K562 (cell line): ENCODE data around the gene KRT6C. TPM values are rescaled to one million over a fixed set of nuclear protein-coding genes. Genes with fewer than 3 reads are reported as not detected.

Experiments
- ATAC-seq: fragments of 200-7000 bp; cut with Tn5 transposase; 3 replicates; pipeline ENCODE4 v1.9.1; 2020; ENCODE audit warnings: moderate library complexity
- BruUV-seq: library from RNA; stranded (reverse); fragments of 400-500 nt; replicated peaks from 2 replicates; lab custom pipeline; 2021; lab: Mats Ljungman, UMichigan
- CTCF ChIA-PET: fragments of 300-600 bp; formaldehyde crosslinking; extraction: SDS; loops from one replicate; lab custom pipeline; 2021; ENCODE audit warnings: low intra/inter-chr PET ratio; lab: Yijun Ruan, JAX
- POLR2A ChIA-PET: fragments of 300-600, 350-650 bp; sonication (Branson Sonifier 250); formaldehyde crosslinking; extraction: SDS; loops from one replicate; lab custom pipeline; 2021; ENCODE audit warnings: antibody characterized with exemption, inconsistent platforms; lab: Yijun Ruan, JAX
- DNase-seq, 4 experiments: peaks; one replicate each; pipeline versions ENCODE4 v3.0.0 to v3.0.0-alpha.2; 2011 to 2018; ENCODE audit warnings: low spot score in 3 of 4, mixed read lengths in 3 of 4; ENCODE audit errors: extremely low read depth in 1 of 4
- FAIRE-seq: peaks from 2 replicates; lab custom pipeline; 2011; peaks lifted over from hg19 to GRCh38; lab: Jason Lieb, UNC
- H2AFZ ChIP-seq: 2 replicates; pipeline ENCODE4 v1.6.0; 2011; ENCODE audit warnings: low read depth, low read length, control low read depth, inconsistent platforms
- H3K27ac ChIP-seq: fragments of 200-600 bp; 3 replicates; pipeline ENCODE4 v1.8.0; 2011; ENCODE audit warnings: low read depth, mild to moderate bottlenecking, control low read depth, inconsistent platforms, low read length, moderate library complexity, mixed read lengths; ENCODE audit errors: extremely low read depth
- H3K27me3 ChIP-seq, 2 experiments: fragments of 300-600 bp in 1 of 2; 2 replicates in 1 of 2; 3 replicates in 1 of 2; pipeline versions ENCODE4 v1.6.0 to v1.8.0; 2011; ENCODE audit warnings: inconsistent platforms in 2 of 2, low read length in 2 of 2, mild to moderate bottlenecking in 1 of 2, mixed read lengths in 1 of 2, moderate library complexity in 1 of 2; ENCODE audit not compliant: control insufficient read depth in 2 of 2, insufficient read depth in 2 of 2
- H3K36me3 ChIP-seq: fragments of 300-600 bp; 3 replicates; pipeline ENCODE4 v1.8.0; 2011; ENCODE audit warnings: mild to moderate bottlenecking, low read length, inconsistent platforms; ENCODE audit not compliant: control insufficient read depth, insufficient read depth
- H3K4me1 ChIP-seq, 2 experiments: fragments of 200-600 bp in 1 of 2; replicated peaks in 1 of 2; 2 replicates in 1 of 2; 3 replicates in 1 of 2; pipeline versions ENCODE4 v1.5.1 to v1.8.0; 2011; ENCODE audit warnings: inconsistent platforms in 2 of 2, low read length in 2 of 2, mild to moderate bottlenecking in 1 of 2, mixed read lengths in 1 of 2, moderate library complexity in 1 of 2; ENCODE audit not compliant: control insufficient read depth in 2 of 2, insufficient read depth in 2 of 2
- H3K4me2 ChIP-seq: 2 replicates; pipeline ENCODE4 v1.6.1; 2011; ENCODE audit warnings: low read length, control low read depth, inconsistent platforms, mixed read lengths; ENCODE audit not compliant: insufficient read depth
- H3K4me3 ChIP-seq: fragments of 200-600 bp; sonication (generic), shearing (Covaris generic); 2 replicates; pipeline ENCODE4 v1.5.1; 2016; ENCODE audit warnings: control low read depth, inconsistent platforms
- H3K79me2 ChIP-seq: fragments of 200-600 bp; 3 replicates; pipeline ENCODE4 v1.8.0; 2011; ENCODE audit warnings: low read length, inconsistent platforms; ENCODE audit not compliant: control insufficient read depth, insufficient read depth
- H3K9ac ChIP-seq, 2 experiments: 2 replicates each; pipeline versions ENCODE4 v1.6.0 to v1.6.1; 2011; ENCODE audit warnings: low read depth in 2 of 2, low read length in 2 of 2, control low read depth in 1 of 2, inconsistent platforms in 1 of 2, mild to moderate bottlenecking in 1 of 2, mixed read lengths in 1 of 2; ENCODE audit not compliant: insufficient read depth in 1 of 2
- H3K9me1 ChIP-seq: one replicate; pipeline ENCODE4 v1.6.0; 2011; ENCODE audit warnings: inconsistent platforms, mild to moderate bottlenecking, low read length, moderate library complexity; ENCODE audit not compliant: control insufficient read depth, insufficient read depth
- H3K9me3 ChIP-seq: replicated peaks from 2 replicates; pipeline ENCODE4 v1.5.1; 2011; ENCODE audit warnings: low read depth, low read length, inconsistent platforms; ENCODE audit not compliant: control insufficient read depth, insufficient read depth
- H4K20me1 ChIP-seq: replicated peaks from 2 replicates; pipeline ENCODE4 v1.6.1; 2011; ENCODE audit warnings: low read length, inconsistent platforms, mixed read lengths; ENCODE audit not compliant: control insufficient read depth, insufficient read depth
- ADNP ChIP-seq: fragments of 200-800 bp; sonication (Bioruptor generic); IDR thresholded peaks from 2 replicates; pipeline ENCODE4 v1.6.1; 2016; ENCODE audit warnings: missing genetic modification characterization, missing compliant biosample characterization
- BRF1 ChIP-seq: IDR thresholded peaks from 3 replicates; pipeline ENCODE4 v1.6.1; 2011; ENCODE audit warnings: borderline replicate concordance, mild to moderate bottlenecking; ENCODE audit not compliant: insufficient read length; ENCODE audit errors: extremely low read depth
- FOXJ2 ChIP-seq: fragments of 200-800 bp; sonication (Bioruptor generic); IDR thresholded peaks from 2 replicates; pipeline ENCODE4 v1.6.1; 2016; ENCODE audit warnings: missing genetic modification characterization, missing compliant biosample characterization
- GTF2F1 ChIP-seq: IDR thresholded peaks from 2 replicates; pipeline ENCODE4 v1.6.1; 2011; ENCODE audit warnings: low read depth, low read length, improper control_type of control experiment
- JUN ChIP-seq, 2 experiments: sonication (generic) in 1 of 2; formaldehyde crosslinking in 1 of 2; IDR thresholded peaks; 2 replicates each; pipeline versions ENCODE4 v1.6.1 to v1.8.0; 2012 to 2022; ENCODE audit warnings: borderline replicate concordance in 2 of 2, mild to moderate bottlenecking in 2 of 2, improper control_type of control experiment in 1 of 2, low read depth in 1 of 2, low read length in 1 of 2, missing genetic modification reagents in 1 of 2
- KLF6 ChIP-seq: fragments of 250-450 bp; sonication (Bioruptor Pico); IDR thresholded peaks from 2 replicates; pipeline ENCODE4 v1.4.0; 2020; ENCODE audit warnings: mild to moderate bottlenecking, moderate library complexity, borderline replicate concordance
- NFATC3 ChIP-seq: fragments of 450-650 bp; IDR thresholded peaks from 2 replicates; pipeline ENCODE4 v1.6.1; 2017; ENCODE audit warnings: mild to moderate bottlenecking
- PPARD ChIP-seq: fragments of 250-450 bp; sonication (Bioruptor Pico); IDR thresholded peaks from 2 replicates; pipeline ENCODE4 v1.8.0; 2022; ENCODE audit warnings: inconsistent platforms, mild to moderate bottlenecking, moderate library complexity
- SMAD2 ChIP-seq: fragments of 150-350 bp; IDR thresholded peaks from 2 replicates; pipeline ENCODE4 v1.6.1; 2014; ENCODE audit warnings: low read depth, mild to moderate bottlenecking, low read length
- TCF3 ChIP-seq: sonication (generic); formaldehyde crosslinking; IDR thresholded peaks from 2 replicates; pipeline ENCODE4 v1.4.0; 2020; ENCODE audit warnings: mild to moderate bottlenecking, missing genetic modification reagents
- ZNF197 ChIP-seq: fragments of 200-800 bp; sonication (Bioruptor generic); IDR thresholded peaks from 2 replicates; pipeline ENCODE4 v1.6.1; 2016; ENCODE audit warnings: low read depth, missing genetic modification characterization, missing compliant biosample characterization
- ZNF445 ChIP-seq: fragments of 250-450 bp; sonication (Bioruptor Pico); IDR thresholded peaks from 2 replicates; pipeline ENCODE4 v1.4.0; 2020; ENCODE audit warnings: low read depth, mild to moderate bottlenecking, moderate library complexity
- ZNF696 ChIP-seq: fragments of 250-450 bp; sonication (Bioruptor Pico); conservative IDR thresholded peaks from 2 replicates; pipeline ENCODE4 v1.4.0; 2020; ENCODE audit warnings: mild to moderate bottlenecking, moderate library complexity
- WGBS: fragments of 100-300 bp; shearing (Covaris generic); methylation state at CpG from one replicate; pipeline ENCODE4 v1.1.6; 2016; ENCODE audit warnings: low coverage, mixed read lengths; ENCODE audit not compliant: insufficient coverage; ENCODE audit errors: missing lambda C conversion rate; 5-methylcytosine and 5-hydroxymethylcytosine counted together
- in situ Hi-C: fragments of 300-500 bp; cut with MboI; formaldehyde crosslinking; loops from 4 replicates; pipeline ENCODE4 v1.15.0; 2018; ENCODE audit warnings: inconsistent platforms, mixed read lengths
- intact Hi-C: fragments of 100-400 bp; cut with micrococcal nuclease; formaldehyde crosslinking; loops from 2 replicates; pipeline ENCODE4 v1.14.2; 2022
- polyA plus RNA-seq, 8 experiments: library from polyadenylated mRNA; depleted of rRNA in 4 of 8; stranded (reverse) in 5 of 8; unstranded in 3 of 8; fragments of >200 nt; fragmentation: Nextera tagmentation in 2 of 8; fragmentation: Illumina TruSeq in 1 of 8; extraction: Ambion mirVana in 2 of 8; extraction: Trizol in 1 of 8; gene quantifications; 2 replicates each; pipeline versions ENCODE4 v1.2.1 to v1.2.3, GENCODE V29; 2011 to 2014; ENCODE audit warnings: inconsistent platforms in 1 of 8, missing spikeins in 1 of 8
- total RNA-seq, 7 experiments: library from RNA; depleted of rRNA in 6 of 7; stranded (reverse); fragments of >200 nt in 6 of 7; fragmentation: Illumina TruSeq in 2 of 7; extraction: Trizol in 2 of 7; gene quantifications; 2 replicates each; pipeline versions ENCODE4 v1.2.1 to v1.2.3, GENCODE V29; 2011 to 2021; ENCODE audit warnings: low replicate concordance in 1 of 7
- TF ChIP-seq, protein P1 (sequence below): fragments of 200-400 bp; formaldehyde crosslinking; IDR thresholded peaks from 2 replicates; pipeline ENCODE4 v1.6.1; 2017; ENCODE audit warnings: mild to moderate bottlenecking, low read depth, low read length, moderate library complexity
- TF ChIP-seq, protein P2 (sequence below): fragments of 450-650 bp; formaldehyde crosslinking; IDR thresholded peaks from 2 replicates; pipeline ENCODE4 v1.4.0; 2020; ENCODE audit warnings: mild to moderate bottlenecking, moderate library complexity
- TF ChIP-seq, protein P3 (sequence below): fragments of 250-450 bp; sonication (Bioruptor Pico); IDR thresholded peaks from 2 replicates; pipeline ENCODE4 v1.5.0; 2021
- TF ChIP-seq, protein P4 (sequence below): fragments of 250-450 bp; sonication (Bioruptor Pico); IDR thresholded peaks from 2 replicates; pipeline ENCODE4 v1.5.1; 2021; ENCODE audit warnings: mild to moderate bottlenecking

Gene KRT6C
- total and polyA plus RNA-seq, 9 of the 15 experiments (the other 6 are each of a cell fraction or from before 2014, with no cell fraction given): not detected

DNA sequence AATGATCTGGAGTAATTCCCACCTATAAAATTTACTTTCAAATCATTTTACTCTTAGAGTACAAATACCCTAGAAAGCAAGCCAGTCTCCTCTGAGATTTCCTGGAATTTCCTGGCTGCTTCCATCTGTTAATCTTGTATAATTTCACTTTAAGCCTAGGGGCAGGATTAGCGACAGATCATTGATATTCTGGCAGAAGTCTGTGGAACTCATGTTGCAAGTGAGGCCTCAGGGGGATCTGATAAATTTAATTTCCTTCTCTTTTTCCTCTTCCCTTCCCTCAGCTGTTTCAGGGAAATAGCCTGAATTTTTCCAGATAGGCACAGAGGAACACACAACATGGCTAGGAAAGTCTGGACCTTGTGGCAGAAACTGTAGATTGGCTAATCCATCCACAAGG is 25.3 kb upstream of the KRT6C start:
- no peak overlapping the region for H3K4me2 ChIP-seq
- ATAC-seq (no peak), DNase-seq (no peak), FAIRE-seq (no peak)
- intact Hi-C loops (no loop called here), in situ Hi-C loops (no loop called here)
- no peaks in the 10 kb centered on the region for H3K4me1 ChIP-seq
- no peaks in the 10 kb centered on the region for H3K79me2 ChIP-seq
- no peak overlapping the region for H3K9ac ChIP-seq
- H3K9me3 ChIP-seq: no peaks in the 10 kb centered on the region
- no TSS peak for BruUV-seq
- ChIA-PET CTCF (no interaction called here), POLR2A (no interaction called here)
- H3K27me3 ChIP-seq: peaks cover 0 to 2% of the 10 kb centered on the region in 2 experiments; a peak in 3 of 5 replicates
- H3K36me3 ChIP-seq: no peaks in the 10 kb centered on the region
- no peak overlapping the region for H3K4me3 ChIP-seq
- H3K9me1 ChIP-seq: no peaks in the 10 kb centered on the region
- H3K27ac ChIP-seq: no peak overlapping the region
- WGBS: 0% methylated on average over 1 of the region's 1 CpG
- H4K20me1 ChIP-seq: no peaks in the 10 kb centered on the region; the same call in 1 of the 2 replicates
- no peak for TF ChIP-seq GTF2F1
- no peak for TF ChIP-seq TCF3 (CRISPR knock-in tag)
- TF ChIP-seq, protein P1, sequence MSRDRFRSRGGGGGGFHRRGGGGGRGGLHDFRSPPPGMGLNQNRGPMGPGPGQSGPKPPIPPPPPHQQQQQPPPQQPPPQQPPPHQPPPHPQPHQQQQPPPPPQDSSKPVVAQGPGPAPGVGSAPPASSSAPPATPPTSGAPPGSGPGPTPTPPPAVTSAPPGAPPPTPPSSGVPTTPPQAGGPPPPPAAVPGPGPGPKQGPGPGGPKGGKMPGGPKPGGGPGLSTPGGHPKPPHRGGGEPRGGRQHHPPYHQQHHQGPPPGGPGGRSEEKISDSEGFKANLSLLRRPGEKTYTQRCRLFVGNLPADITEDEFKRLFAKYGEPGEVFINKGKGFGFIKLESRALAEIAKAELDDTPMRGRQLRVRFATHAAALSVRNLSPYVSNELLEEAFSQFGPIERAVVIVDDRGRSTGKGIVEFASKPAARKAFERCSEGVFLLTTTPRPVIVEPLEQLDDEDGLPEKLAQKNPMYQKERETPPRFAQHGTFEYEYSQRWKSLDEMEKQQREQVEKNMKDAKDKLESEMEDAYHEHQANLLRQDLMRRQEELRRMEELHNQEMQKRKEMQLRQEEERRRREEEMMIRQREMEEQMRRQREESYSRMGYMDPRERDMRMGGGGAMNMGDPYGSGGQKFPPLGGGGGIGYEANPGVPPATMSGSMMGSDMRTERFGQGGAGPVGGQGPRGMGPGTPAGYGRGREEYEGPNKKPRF: no peak
- no peak for TF ChIP-seq ZNF445
- TF ChIP-seq BRF1: no peak
- no peak for TF ChIP-seq ADNP (tag)
- no peak for TF ChIP-seq PPARD
- no peak for TF ChIP-seq SMAD2
- TF ChIP-seq ZNF197 (CRISPR knock-in tag): no peak
- TF ChIP-seq, protein P2, sequence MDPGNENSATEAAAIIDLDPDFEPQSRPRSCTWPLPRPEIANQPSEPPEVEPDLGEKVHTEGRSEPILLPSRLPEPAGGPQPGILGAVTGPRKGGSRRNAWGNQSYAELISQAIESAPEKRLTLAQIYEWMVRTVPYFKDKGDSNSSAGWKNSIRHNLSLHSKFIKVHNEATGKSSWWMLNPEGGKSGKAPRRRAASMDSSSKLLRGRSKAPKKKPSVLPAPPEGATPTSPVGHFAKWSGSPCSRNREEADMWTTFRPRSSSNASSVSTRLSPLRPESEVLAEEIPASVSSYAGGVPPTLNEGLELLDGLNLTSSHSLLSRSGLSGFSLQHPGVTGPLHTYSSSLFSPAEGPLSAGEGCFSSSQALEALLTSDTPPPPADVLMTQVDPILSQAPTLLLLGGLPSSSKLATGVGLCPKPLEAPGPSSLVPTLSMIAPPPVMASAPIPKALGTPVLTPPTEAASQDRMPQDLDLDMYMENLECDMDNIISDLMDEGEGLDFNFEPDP (CRISPR knock-in tag): no peak
- TF ChIP-seq, protein P3, sequence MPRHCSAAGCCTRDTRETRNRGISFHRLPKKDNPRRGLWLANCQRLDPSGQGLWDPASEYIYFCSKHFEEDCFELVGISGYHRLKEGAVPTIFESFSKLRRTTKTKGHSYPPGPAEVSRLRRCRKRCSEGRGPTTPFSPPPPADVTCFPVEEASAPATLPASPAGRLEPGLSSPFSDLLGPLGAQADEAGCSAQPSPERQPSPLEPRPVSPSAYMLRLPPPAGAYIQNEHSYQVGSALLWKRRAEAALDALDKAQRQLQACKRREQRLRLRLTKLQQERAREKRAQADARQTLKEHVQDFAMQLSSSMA (CRISPR knock-in tag): no peak
- no peak for TF ChIP-seq FOXJ2 (tag)
- no peak for TF ChIP-seq KLF6
- TF ChIP-seq ZNF696 (CRISPR knock-in tag): no peak
- TF ChIP-seq, protein P4, sequence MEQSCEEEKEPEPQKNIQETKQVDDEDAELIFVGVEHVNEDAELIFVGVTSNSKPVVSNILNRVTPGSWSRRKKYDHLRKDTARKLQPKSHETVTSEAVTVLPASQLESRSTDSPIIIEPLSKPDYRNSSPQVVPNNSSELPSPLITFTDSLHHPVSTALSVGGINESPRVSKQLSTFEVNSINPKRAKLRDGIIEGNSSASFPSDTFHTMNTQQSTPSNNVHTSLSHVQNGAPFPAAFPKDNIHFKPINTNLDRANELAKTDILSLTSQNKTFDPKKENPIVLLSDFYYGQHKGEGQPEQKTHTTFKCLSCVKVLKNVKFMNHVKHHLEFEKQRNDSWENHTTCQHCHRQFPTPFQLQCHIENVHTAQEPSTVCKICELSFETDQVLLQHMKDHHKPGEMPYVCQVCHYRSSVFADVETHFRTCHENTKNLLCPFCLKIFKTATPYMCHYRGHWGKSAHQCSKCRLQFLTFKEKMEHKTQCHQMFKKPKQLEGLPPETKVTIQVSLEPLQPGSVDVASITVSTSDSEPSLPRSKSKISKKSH (CRISPR knock-in tag): no peak
- TF ChIP-seq JUN (IDR thresholded peaks at IDR 0.05; ENCODE audit: borderline replicate concordance, low read depth, low read length): no peak
- TF ChIP-seq JUN (CRISPR knock-in tag; IDR thresholded peaks at IDR 0.05; ENCODE audit: borderline replicate concordance): no peak
- TF ChIP-seq NFATC3: no peak
- TF ChIP-seq, all 486 proteins: peak for 0
- no peak overlapping the region for H2AFZ ChIP-seq
